ENCODE measurements around the gene DMD.

DNA sequence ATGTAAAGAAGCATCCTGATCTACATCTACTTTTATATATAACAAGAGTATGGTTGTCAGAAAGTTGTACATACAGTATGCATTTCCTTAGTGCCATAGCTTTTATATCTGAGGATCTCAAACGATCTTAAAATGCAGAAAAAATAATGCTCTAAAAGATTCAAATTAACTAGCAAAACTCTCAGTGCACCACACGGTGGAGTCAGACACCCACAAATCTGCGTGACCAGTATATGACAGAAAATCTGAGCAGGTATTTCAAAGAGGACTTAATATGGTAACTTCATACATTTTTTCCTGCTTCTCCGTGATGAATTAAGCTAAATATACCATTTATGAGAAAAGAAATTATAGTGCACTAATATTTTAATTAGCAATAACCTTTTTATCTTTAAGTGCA lies 803.0 kb downstream of the DMD start:
- TF ChIP-seq EZH2 (IDR thresholded peaks at IDR 0.05), result no peak
- TF ChIP-seq POLR2AphosphoS5 (IDR thresholded peaks at IDR 0.05; ENCODE audit: borderline replicate concordance, low read depth, low read length), result no peak
